BLaER1 (cell line): Measurements from ENCODE around the gene DUOXA2.

ENCODE experiments used
- H3K27ac ChIP-seq: shearing (Covaris generic); formaldehyde crosslinking; 2 replicates; pipeline ENCODE4 v1.8.1; 2022
- H3K27me3 ChIP-seq: shearing (Covaris generic); formaldehyde crosslinking; 2 replicates; pipeline ENCODE4 v1.8.1; 2022
- H3K36me3 ChIP-seq: shearing (Covaris generic); formaldehyde crosslinking; 2 replicates; pipeline ENCODE4 v1.8.1; 2022
- H3K4me1 ChIP-seq: shearing (Covaris generic); formaldehyde crosslinking; 2 replicates; pipeline ENCODE4 v1.8.1; 2022
- H3K4me2 ChIP-seq: shearing (Covaris generic); formaldehyde crosslinking; 2 replicates; pipeline ENCODE4 v1.8.1; 2022
- H3K4me3 ChIP-seq: shearing (Covaris generic); formaldehyde crosslinking; 2 replicates; pipeline ENCODE4 v1.8.1; 2022
- H3K9ac ChIP-seq: shearing (Covaris generic); formaldehyde crosslinking; 2 replicates; pipeline ENCODE4 v1.8.1; 2022
- H3K9me3 ChIP-seq: shearing (Covaris generic); formaldehyde crosslinking; 2 replicates; pipeline ENCODE4 v1.8.1; 2022
- H4K20me1 ChIP-seq: shearing (Covaris generic); formaldehyde crosslinking; 2 replicates; pipeline ENCODE4 v1.8.1; 2022
- Cebpa-rat ChIP-seq: shearing (Covaris generic); IDR thresholded peaks from 2 replicates; pipeline ENCODE4 v1.8.1; 2022

DUOXA2 gene

DNA sequence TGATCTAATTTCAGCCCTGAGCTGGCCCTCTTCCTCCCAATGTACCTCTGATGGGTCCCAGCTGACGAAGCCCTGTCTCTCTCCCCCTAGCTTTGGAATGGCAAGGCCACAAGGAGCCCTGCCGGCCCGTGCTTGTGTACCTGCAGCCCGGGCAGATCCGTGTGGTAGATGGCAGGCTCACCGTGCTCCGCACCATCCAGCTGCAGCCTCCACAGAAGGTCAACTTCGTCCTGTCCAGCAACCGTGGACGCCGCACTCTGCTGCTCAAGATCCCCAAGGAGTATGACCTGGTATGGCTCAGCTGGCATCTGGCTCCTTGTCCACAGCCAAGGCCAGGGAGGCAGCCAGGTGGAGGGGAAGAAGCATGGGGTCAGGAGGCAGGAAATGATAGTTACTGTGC, 29.8 kb downstream of the DUOXA2 start:
- TF ChIP-seq Cebpa-rat, result no peak
- H3K4me2 ChIP-seq, result no peak overlapping the region

DNA sequence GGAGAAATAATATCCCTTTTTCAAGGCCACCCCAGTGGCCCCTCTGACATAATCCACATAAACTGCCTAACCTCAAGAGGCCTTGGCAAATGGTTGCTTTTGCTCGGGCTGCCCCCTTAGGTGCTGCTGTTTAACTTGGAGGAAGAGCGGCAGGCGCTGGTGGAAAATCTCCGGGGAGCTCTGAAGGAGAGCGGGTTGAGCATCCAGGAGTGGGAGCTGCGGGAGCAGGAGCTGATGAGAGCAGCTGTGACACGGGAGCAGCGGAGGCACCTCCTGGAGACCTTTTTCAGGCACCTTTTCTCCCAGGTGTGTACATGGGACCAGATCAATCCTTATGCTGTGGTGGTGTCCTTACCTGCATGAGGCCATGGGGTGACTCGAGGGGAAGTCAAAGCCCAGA, 30.6 kb downstream of the DUOXA2 start:
- Histone ChIP-seq H3K4me1 (peaks cover 31% of the 10 kb centered on the region), H3K27me3 (no peaks in the 10 kb centered on the region), H3K4me2 (no peak overlapping the region), H3K4me3 (no peak overlapping the region), H3K9ac (no peak overlapping the region), H3K36me3 (no peaks in the 10 kb centered on the region), H4K20me1 (no peaks in the 10 kb centered on the region), H3K27ac (no peak overlapping the region), H3K9me3 (no peaks in the 10 kb centered on the region)
- no peak for TF ChIP-seq Cebpa-rat

More for the DNA sequence above, 29.8 kb downstream of the DUOXA2 start:
- no peaks in the 10 kb centered on the region for H3K36me3 ChIP-seq
- H3K27me3 ChIP-seq, result no peaks in the 10 kb centered on the region
- H3K27ac ChIP-seq, result no peak overlapping the region
- peaks cover 29% of the 10 kb centered on the region for H3K4me1 ChIP-seq
- H3K9ac ChIP-seq, result no peak overlapping the region
- no peaks in the 10 kb centered on the region for H3K9me3 ChIP-seq
- no peaks in the 10 kb centered on the region for H4K20me1 ChIP-seq
- no peak overlapping the region for H3K4me3 ChIP-seq

DNA sequence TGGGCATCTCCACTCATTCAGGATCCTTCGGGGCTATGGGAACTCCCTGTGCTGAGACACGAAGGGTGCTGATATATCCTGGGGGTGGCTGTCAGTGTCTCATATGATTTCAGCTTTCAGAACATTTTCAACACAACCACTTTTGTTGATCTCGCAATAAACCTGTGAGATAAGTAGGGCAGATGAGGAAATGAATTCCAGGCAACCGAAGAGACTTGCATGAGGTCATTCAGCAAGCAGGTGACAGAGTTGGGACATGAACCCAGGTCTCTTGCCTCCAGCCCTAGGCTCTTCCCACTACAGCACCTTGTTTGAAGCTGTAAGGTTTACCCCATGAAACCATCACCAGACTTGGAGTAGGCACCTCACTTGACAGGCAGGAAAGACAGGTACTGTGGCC, 32.3 kb downstream of the DUOXA2 start:
- Histone ChIP-seq H3K36me3 (no peaks in the 10 kb centered on the region), H3K4me3 (no peak overlapping the region), H3K9ac (no peak overlapping the region), H3K27ac (no peak overlapping the region), H3K9me3 (no peaks in the 10 kb centered on the region), H3K4me1 (peaks cover 26% of the 10 kb centered on the region), H4K20me1 (no peaks in the 10 kb centered on the region), H3K27me3 (no peaks in the 10 kb centered on the region), H3K4me2 (no peak overlapping the region)
- TF ChIP-seq Cebpa-rat, result no peak

DNA sequence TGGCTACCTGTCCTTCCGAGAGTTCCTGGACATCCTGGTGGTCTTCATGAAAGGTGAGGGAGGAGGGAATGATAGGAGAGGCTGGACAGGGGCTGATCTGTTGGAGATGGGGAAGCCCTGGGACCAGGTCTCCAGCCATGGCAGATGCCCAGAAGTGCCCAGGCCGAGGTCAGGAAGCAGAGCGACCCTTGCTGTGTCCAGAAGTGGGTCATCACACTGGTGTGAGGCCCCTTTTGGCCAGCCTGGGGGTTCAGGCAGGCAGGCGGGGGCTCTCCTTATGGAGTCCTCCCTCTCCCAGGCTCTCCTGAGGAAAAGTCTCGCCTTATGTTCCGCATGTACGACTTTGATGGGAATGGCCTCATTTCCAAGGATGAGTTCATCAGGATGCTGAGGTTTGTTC, 33.5 kb downstream of the DUOXA2 start:
- Histone ChIP-seq H3K9ac (no peak overlapping the region), H3K4me2 (no peak overlapping the region), H3K9me3 (no peaks in the 10 kb centered on the region), H3K4me3 (no peak overlapping the region), H3K27me3 (no peaks in the 10 kb centered on the region), H3K4me1 (peaks cover 14% of the 10 kb centered on the region), H4K20me1 (no peaks in the 10 kb centered on the region), H3K36me3 (peaks cover 8% of the 10 kb centered on the region; the same call in 1 of the 2 replicates), H3K27ac (no peak overlapping the region)
- no peak for TF ChIP-seq Cebpa-rat

DNA sequence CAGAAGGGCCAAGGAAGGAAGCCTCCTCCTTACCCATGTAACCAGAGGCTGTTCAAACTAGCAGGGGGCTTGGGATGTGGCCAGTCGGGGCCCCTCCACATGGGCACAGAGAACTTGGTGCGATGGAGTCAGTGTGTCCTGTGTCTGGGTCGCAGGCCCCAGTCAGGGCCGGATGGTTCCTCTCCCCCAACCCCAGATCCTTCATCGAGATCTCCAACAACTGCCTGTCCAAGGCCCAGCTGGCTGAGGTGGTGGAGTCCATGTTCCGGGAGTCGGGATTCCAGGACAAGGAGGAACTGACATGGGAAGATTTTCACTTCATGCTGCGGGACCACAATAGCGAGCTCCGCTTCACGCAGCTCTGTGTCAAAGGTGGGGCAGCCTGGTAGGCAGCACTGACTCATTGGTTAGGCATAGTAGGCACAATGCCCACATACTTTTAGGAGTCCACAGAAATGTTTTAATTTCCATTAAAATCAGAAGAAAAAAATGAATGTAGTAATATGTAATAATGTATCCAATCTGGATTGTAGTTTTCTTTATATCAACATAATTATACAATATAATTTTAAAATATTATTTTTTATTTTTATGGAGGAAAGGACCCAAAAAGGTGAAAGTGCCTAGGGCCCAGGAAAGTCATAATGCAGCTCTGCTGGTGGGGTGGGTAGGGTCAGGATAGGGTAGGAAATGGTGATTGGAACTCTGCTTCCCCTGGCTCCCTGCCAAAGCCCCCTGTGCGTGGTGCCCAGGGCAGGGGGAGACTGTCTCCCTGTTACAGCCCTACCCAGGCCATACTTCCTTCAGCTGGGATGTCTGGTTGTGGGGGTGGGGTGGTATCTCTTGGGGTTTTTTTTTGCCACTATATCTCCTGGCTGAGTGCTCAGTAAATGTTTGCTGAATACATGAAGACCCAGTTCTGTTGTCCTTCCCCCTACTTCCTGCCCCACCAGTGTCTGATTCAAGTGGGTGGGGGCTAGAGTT, 34.2 kb downstream of the DUOXA2 start:
- Histone ChIP-seq H3K27me3 (no peaks in the 10 kb centered on the region), H3K4me2 (peak overlapping the region; percentile 12; the same call in 1 of the 2 replicates), H3K9ac (no peak overlapping the region), H4K20me1 (no peaks in the 10 kb centered on the region), H3K4me3 (no peak overlapping the region), H3K9me3 (no peaks in the 10 kb centered on the region), H3K4me1 (peaks cover 7% of the 10 kb centered on the region), H3K36me3 (peaks cover 8% of the 10 kb centered on the region; the same call in 1 of the 2 replicates), H3K27ac (no peak overlapping the region)
- no peak for TF ChIP-seq Cebpa-rat

DNA sequence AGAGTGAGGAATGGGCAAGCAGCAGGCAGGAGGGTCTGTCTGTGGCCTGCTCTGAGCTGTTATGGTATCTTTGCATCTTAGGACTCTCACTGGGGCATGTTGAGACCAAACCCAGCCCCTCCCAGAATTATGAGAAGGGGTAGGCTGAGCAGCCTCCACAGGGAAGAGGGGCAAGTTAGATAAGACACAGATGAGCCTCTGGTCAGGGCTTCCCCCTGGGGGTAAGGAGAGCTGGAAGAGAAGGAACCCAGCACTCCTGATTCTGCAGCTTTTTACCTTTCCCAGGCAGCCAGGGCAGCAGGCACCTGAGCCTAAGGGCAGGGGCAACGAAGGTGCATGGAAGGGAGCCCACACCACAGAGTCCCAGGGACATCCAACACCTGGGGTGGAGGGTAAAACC, 34.9 kb downstream of the DUOXA2 start:
- Histone ChIP-seq H3K27me3 (no peaks in the 10 kb centered on the region), H3K27ac (no peak overlapping the region), H3K4me1 (peaks cover 7% of the 10 kb centered on the region), H4K20me1 (no peaks in the 10 kb centered on the region), H3K9ac (no peak overlapping the region), H3K36me3 (peaks cover 8% of the 10 kb centered on the region; the same call in 1 of the 2 replicates), H3K4me2 (peak overlapping the region; percentile 12; the same call in 1 of the 2 replicates), H3K4me3 (no peak overlapping the region), H3K9me3 (no peaks in the 10 kb centered on the region)
- TF ChIP-seq Cebpa-rat, result no peak

DNA sequence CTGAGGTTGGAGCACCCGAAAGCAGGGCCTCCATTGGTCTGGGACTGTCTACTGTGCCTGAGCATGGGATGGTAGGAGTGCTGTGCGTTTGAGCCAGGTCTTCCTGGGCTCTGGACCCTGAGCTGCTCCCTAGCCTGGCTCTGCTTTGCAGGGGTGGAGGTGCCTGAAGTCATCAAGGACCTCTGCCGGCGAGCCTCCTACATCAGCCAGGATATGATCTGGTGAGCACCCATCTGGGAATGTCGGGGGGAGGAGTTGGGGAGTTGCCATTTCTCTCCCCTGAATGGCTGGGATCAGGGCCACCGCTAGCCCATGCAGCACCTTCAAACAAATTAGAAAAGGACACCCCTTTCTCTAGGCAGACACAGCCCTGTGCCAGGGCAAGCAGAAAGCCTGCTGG, 36.4 kb downstream of the DUOXA2 start:
- Histone ChIP-seq H3K4me1 (peaks cover 15% of the 10 kb centered on the region), H3K36me3 (peaks cover 8% of the 10 kb centered on the region; the same call in 1 of the 2 replicates), H3K4me2 (no peak overlapping the region), H3K27me3 (no peaks in the 10 kb centered on the region), H3K27ac (no peak overlapping the region), H3K9me3 (no peaks in the 10 kb centered on the region), H3K4me3 (no peak overlapping the region), H3K9ac (no peak overlapping the region), H4K20me1 (no peaks in the 10 kb centered on the region)
- no peak for TF ChIP-seq Cebpa-rat

DNA sequence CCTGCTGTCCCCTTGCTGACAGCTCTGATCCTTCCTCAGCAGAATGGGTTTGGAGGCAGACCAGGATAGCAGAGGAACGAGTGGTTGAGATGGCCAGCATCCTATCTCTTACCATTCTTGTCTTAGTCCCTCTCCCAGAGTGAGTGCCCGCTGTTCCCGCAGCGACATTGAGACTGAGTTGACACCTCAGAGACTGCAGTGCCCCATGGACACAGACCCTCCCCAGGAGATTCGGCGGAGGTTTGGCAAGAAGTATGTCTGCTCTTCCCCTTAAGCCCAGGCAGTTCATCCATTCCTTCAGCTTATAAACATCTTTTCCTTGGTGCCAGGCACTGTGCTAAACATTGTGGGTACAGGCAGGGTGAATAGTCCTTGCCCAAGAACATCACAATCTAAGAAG, 36.9 kb downstream of the DUOXA2 start:
- peaks cover 20% of the 10 kb centered on the region for H3K4me1 ChIP-seq
- no peaks in the 10 kb centered on the region for H3K9me3 ChIP-seq
- H3K4me2 ChIP-seq, result no peak overlapping the region
- TF ChIP-seq Cebpa-rat, result no peak
- H4K20me1 ChIP-seq, result no peaks in the 10 kb centered on the region
- no peak overlapping the region for H3K9ac ChIP-seq
- H3K27ac ChIP-seq, result no peak overlapping the region
- H3K4me3 ChIP-seq, result no peak overlapping the region
- H3K36me3 ChIP-seq, result peaks cover 8% of the 10 kb centered on the region; the same call in 1 of the 2 replicates
- no peaks in the 10 kb centered on the region for H3K27me3 ChIP-seq

DNA sequence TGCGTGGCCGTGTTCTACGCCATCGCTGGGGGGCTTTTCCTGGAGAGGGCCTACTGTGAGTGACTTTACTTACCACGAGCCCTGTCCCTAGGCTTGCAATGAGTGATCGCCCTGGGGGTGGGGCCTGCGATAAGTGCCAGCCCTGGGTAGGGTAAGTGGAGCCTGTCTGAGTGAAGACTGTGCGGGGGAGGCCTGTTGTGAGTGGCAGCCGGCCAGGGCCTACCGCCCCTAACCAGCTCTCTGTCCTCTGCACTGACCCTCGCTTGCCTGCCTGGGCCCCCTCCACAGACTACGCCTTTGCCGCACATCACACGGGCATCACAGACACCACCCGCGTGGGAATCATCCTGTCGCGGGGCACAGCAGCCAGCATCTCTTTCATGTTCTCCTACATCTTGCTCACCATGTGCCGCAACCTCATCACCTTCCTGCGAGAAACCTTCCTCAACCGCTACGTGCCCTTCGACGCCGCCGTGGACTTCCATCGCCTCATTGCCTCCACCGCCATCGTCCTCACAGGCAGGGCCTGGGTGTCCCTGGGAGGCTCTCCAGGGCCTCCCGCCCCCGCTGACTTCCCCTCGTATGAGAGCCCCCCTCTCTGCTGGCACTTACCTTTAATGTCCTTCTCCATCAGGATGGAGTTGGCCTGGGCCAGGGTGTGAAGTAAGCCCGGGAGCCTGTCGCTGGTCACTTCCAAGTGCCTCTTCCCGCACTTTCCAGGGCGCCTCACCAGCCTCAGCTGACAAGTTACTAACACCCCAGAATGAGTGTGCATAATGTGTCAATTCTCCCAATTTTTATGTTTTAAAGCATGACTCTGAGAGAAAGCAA, 38.1 kb downstream of the DUOXA2 start:
- Histone ChIP-seq H3K9ac (no peak overlapping the region), H3K4me2 (no peak overlapping the region), H3K9me3 (no peaks in the 10 kb centered on the region), H3K4me3 (no peak overlapping the region), H3K27me3 (no peaks in the 10 kb centered on the region), H3K27ac (no peak overlapping the region), H3K36me3 (peaks cover 8% of the 10 kb centered on the region; the same call in 1 of the 2 replicates), H4K20me1 (no peaks in the 10 kb centered on the region), H3K4me1 (peaks cover 32% of the 10 kb centered on the region)
- TF ChIP-seq Cebpa-rat, result no peak
